B cell (primary cell): ENCODE results near the gene CNBP. TPM values are rescaled to one million over a fixed set of nuclear protein-coding genes. Genes with fewer than 3 reads are reported as not detected.

Source experiments
- ATAC-seq: fragments of 200-7000 bp; cut with Tn5 transposase; one replicate; pipeline ENCODE4 v1.10.0; 2021; ENCODE audit warnings: low read depth, mild to moderate bottlenecking, moderate number of reproducible peaks, moderate library complexity
- CTCF ChIA-PET: fragments of 350-600 bp; sonication (Branson Sonifier 250); formaldehyde crosslinking; loops from one replicate; lab custom pipeline; 2021; ENCODE audit warnings: antibody characterized with exemption, inconsistent platforms; lab: Charles Lee
- POLR2A ChIA-PET: fragments of 350-600 bp; sonication (Branson Sonifier 250); formaldehyde crosslinking; loops from one replicate; lab custom pipeline; 2021; ENCODE audit warnings: antibody characterized with exemption; lab: Charles Lee
- DNase-seq: peaks from one replicate; pipeline ENCODE4 v3.0.0; 2013
- H2AFZ ChIP-seq: 2 replicates; pipeline ENCODE4 v1.6.1; 2012; ENCODE audit warnings: mild to moderate bottlenecking, low read depth, low read length; ENCODE audit not compliant: insufficient read depth, poor library complexity, severe bottlenecking
- H3K27ac ChIP-seq, 2 donors: 1 replicate in 1 of 2; 2 replicates in 1 of 2; pipeline ENCODE4 v1.5.1; 2012 to 2013; ENCODE audit warnings: low read length in 2 of 2, mild to moderate bottlenecking in 2 of 2, moderate library complexity in 1 of 2
- H3K27me3 ChIP-seq, 4 experiments: fragments of 200-600 bp in 1 of 4; sonication (generic) in 1 of 4; replicated peaks in 1 of 4; 1 replicate in 2 of 4; 2 replicates in 2 of 4; pipeline versions ENCODE4 v1.6.1 to v1.7.0; 2013 to 2016; ENCODE audit warnings: low read length in 3 of 4, mild to moderate bottlenecking in 2 of 4, mixed read lengths in 1 of 4, moderate library complexity in 1 of 4; ENCODE audit not compliant: insufficient read depth in 4 of 4, control insufficient read depth in 3 of 4; ENCODE audit errors: control extremely low read depth in 1 of 4
- H3K36me3 ChIP-seq, 2 experiments: replicated peaks in 1 of 2; 1 replicate in 1 of 2; 2 replicates in 1 of 2; pipeline versions ENCODE4 v1.6.1 to v1.7.1; 2013; ENCODE audit warnings: low read length in 1 of 2; ENCODE audit not compliant: insufficient read depth in 2 of 2, control insufficient read depth in 1 of 2; ENCODE audit errors: control extremely low read depth in 1 of 2, extremely low read depth in 1 of 2
- H3K4me1 ChIP-seq, 2 donors: fragments of 200-600 bp in 1 of 2; sonication (generic) in 1 of 2; 1 replicate in 1 of 2; 2 replicates in 1 of 2; pipeline versions ENCODE4 v1.5.1 to v1.6.1; 2013 to 2017; ENCODE audit warnings: low read length in 2 of 2; ENCODE audit not compliant: control insufficient read depth in 2 of 2, insufficient read depth in 2 of 2
- H3K4me2 ChIP-seq: replicated peaks from 2 replicates; pipeline ENCODE3; 2012; ENCODE audit warnings: mild to moderate bottlenecking, low read depth, low read length; ENCODE audit not compliant: poor library complexity, severe bottlenecking
- H3K4me3 ChIP-seq, 5 experiments: fragments of 200-600 bp in 1 of 5; sonication (generic) in 1 of 5; 1 replicate in 3 of 5; 2 replicates in 2 of 5; pipeline versions ENCODE4 v1.5.1 to v1.7.0; 2011 to 2016; ENCODE audit warnings: low read length in 4 of 5, mild to moderate bottlenecking in 4 of 5, low read depth in 2 of 5, control low read depth in 1 of 5, moderate library complexity in 1 of 5; ENCODE audit not compliant: insufficient read depth in 1 of 5; ENCODE audit errors: control extremely low read depth in 1 of 5, extremely low read depth in 1 of 5
- H3K79me2 ChIP-seq: fragments of 200-600 bp; sonication (generic); one replicate; pipeline ENCODE4 v1.6.0; 2016; ENCODE audit warnings: low read length; ENCODE audit not compliant: control insufficient read depth, insufficient read depth
- H3K9ac ChIP-seq: fragments of 200-600 bp; sonication (generic); 2 replicates; pipeline ENCODE4 v1.6.1; 2017; ENCODE audit warnings: mild to moderate bottlenecking, low read length, moderate library complexity
- H3K9me3 ChIP-seq, 3 donors: one replicate each; pipeline versions ENCODE4 v1.6.1 to v1.7.1; 2013; ENCODE audit warnings: low read length in 2 of 3; ENCODE audit not compliant: control insufficient read depth in 2 of 3, insufficient read depth in 1 of 3; ENCODE audit errors: control extremely low read depth in 1 of 3
- H4K20me1 ChIP-seq: 2 replicates; pipeline ENCODE4 v1.6.0; 2012; ENCODE audit warnings: mild to moderate bottlenecking, low read length; ENCODE audit not compliant: insufficient read depth, control insufficient read depth, poor library complexity, severe bottlenecking
- H3K27ac Mint-ChIP-seq: one replicate; pipeline ENCODE4 v1.8.0; 2021; ENCODE audit warnings: mixed read lengths
- H3K27me3 Mint-ChIP-seq: one replicate; pipeline ENCODE4 v1.8.0; 2021; ENCODE audit warnings: mixed read lengths
- H3K4me1 Mint-ChIP-seq: one replicate; pipeline ENCODE4 v1.8.0; 2021; ENCODE audit warnings: mixed read lengths
- H3K4me3 Mint-ChIP-seq: one replicate; pipeline ENCODE4 v1.8.0; 2021; ENCODE audit warnings: mixed read lengths
- H3K9me3 Mint-ChIP-seq: one replicate; pipeline ENCODE4 v1.8.0; 2022; ENCODE audit warnings: mixed read lengths; ENCODE audit not compliant: insufficient read depth
- CTCF ChIP-seq: fragments of 200-600 bp; IDR thresholded peaks from one replicate; pipeline ENCODE4 v1.8.0; 2022; ENCODE audit warnings: antibody characterized with exemption, mild to moderate bottlenecking
- EZH2 ChIP-seq: IDR thresholded peaks from 2 replicates; pipeline ENCODE4 v1.6.1; 2012; ENCODE audit warnings: borderline replicate concordance, low read depth, mild to moderate bottlenecking, moderate library complexity, low read length; ENCODE audit not compliant: insufficient read depth, poor library complexity, severe bottlenecking
- WGBS: methylation state at CpG from one replicate; pipeline ENCODE4 v1.1.5; 2013; ENCODE audit warnings: missing lambda C conversion rate; ENCODE audit not compliant: insufficient coverage; 5-methylcytosine and 5-hydroxymethylcytosine counted together
- intact Hi-C: fragments of 100-400 bp; cut with micrococcal nuclease; formaldehyde crosslinking; loops from one replicate; pipeline ENCODE4 v1.10.0; 2022
- polyA plus RNA-seq: library from polyadenylated mRNA; depleted of rRNA; stranded (reverse); fragments of >200 nt; gene quantifications from 2 replicates; pipeline ENCODE4 v1.2.3, GENCODE V29; 2012
- total RNA-seq, 2 donors: library from RNA; stranded (reverse); fragments of 120-200 nt in 1 of 2; gene quantifications; 1 replicate in 1 of 2; 2 replicates in 1 of 2; pipeline versions ENCODE4 v1.2.3 to v1.2.4, GENCODE V29; 2013 to 2022

CNBP gene
- total and polyA plus RNA-seq, 2 donors (not counting 1 experiment from before 2014, with no cell fraction given) = 167 to 304 TPM

- no peaks in the 10 kb centered on the region for H3K9me3 Mint-ChIP-seq
- Histone ChIP-seq H3K27ac (no peak overlapping the region), H3K4me1 (no peaks in the 10 kb centered on the region), H2AFZ (no peak overlapping the region), H3K36me3 (no peaks in the 10 kb centered on the region), H3K4me2 (no peak overlapping the region), H3K9ac (no peak overlapping the region), H3K79me2 (no peaks in the 10 kb centered on the region), H3K27me3 (no peaks in the 10 kb centered on the region), H3K4me3 (no peak overlapping the region), H3K9me3 (no peaks in the 10 kb centered on the region), H4K20me1 (no peaks in the 10 kb centered on the region)
- TF ChIP-seq EZH2 (no peak), CTCF (no peak)
- DNase-seq (no peak), ATAC-seq (no peak)
- no peak overlapping the region for H3K27ac Mint-ChIP-seq
- intact Hi-C loops = no loop called here
- ChIA-PET POLR2A (no interaction called here), CTCF (interaction anchor here (0.7 kb wide), 1 partner anchor 27 kb away, joined by 4 read pairs; no protein-coding TSS in a partner anchor)
- no peaks in the 10 kb centered on the region for H3K4me1 Mint-ChIP-seq
- no peak overlapping the region for H3K4me3 Mint-ChIP-seq
- no peaks in the 10 kb centered on the region for H3K27me3 Mint-ChIP-seq
- WGBS = no CpG with 5 or more reads among the region's 2 CpGs
Measured at GRCh38 chr3:129218742-129219141, 35.0 kb upstream of the CNBP start.

- Mint-ChIP-seq H3K4me3 (no peak overlapping the region), H3K9me3 (no peaks in the 10 kb centered on the region), H3K27ac (no peak overlapping the region), H3K27me3 (peaks cover 4% of the 10 kb centered on the region), H3K4me1 (no peaks in the 10 kb centered on the region)
- H3K27me3 ChIP-seq = no peaks in the 10 kb centered on the region
- ATAC-seq (no peak), DNase-seq (no peak)
- intact Hi-C loops = no loop called here
- WGBS = 100% methylated on average over 3 of the region's 5 CpGs
- no peak overlapping the region for H3K4me3 ChIP-seq
- no peak overlapping the region for H3K4me2 ChIP-seq
- H2AFZ ChIP-seq = no peak overlapping the region
- no peaks in the 10 kb centered on the region for H3K4me1 ChIP-seq
- no peak overlapping the region for H3K27ac ChIP-seq
- no peaks in the 10 kb centered on the region for H4K20me1 ChIP-seq
- H3K36me3 ChIP-seq = no peaks in the 10 kb centered on the region
- no peak for TF ChIP-seq EZH2
- TF ChIP-seq CTCF = no peak
- ChIA-PET POLR2A (no interaction called here), CTCF (interaction anchor here (2.4 kb wide), 1 partner anchor 32 kb away, joined by 7 read pairs; no protein-coding TSS in a partner anchor)
- no peaks in the 10 kb centered on the region for H3K79me2 ChIP-seq
- H3K9ac ChIP-seq = no peak overlapping the region
- H3K9me3 ChIP-seq = no peaks in the 10 kb centered on the region
Measured at GRCh38 chr3:129213238-129213637, 29.5 kb upstream of the CNBP start.
